ENCODE results near the gene ATP13A4. TPM values are rescaled to one million over a fixed set of nuclear protein-coding genes. Genes with fewer than 3 reads are reported as not detected.

Gene ATP13A4
- total RNA-seq, 2 experiments from 2014 or later = 0.98 to 1.6 TPM

GRCh38 chr3:193489949-193490348 lies 64.7 kb downstream of the ATP13A4 start:
- TF ChIP-seq CTCF (IDR thresholded peaks at IDR 0.05) = no peak
- no peaks in the 10 kb centered on the region for H3K9me3 ChIP-seq (ENCODE audit: control insufficient read depth in 1 of 2, insufficient read depth in 1 of 2, low read length in 2 of 2)
- no peaks in the 10 kb centered on the region for H3K36me3 ChIP-seq (ENCODE audit: insufficient read depth, low read length)
- ChIA-PET CTCF (no interaction called here), POLR2A (no interaction called here)
- no peak overlapping the region for H3K27ac ChIP-seq (ENCODE audit: low read depth in 1 of 2, low read length in 2 of 2)
- H3K4me1 ChIP-seq (ENCODE audit: insufficient read depth, low read length) = no peaks in the 10 kb centered on the region
- H3K9me3 Mint-ChIP-seq = no peaks in the 10 kb centered on the region
- H3K27ac Mint-ChIP-seq = no peak overlapping the region
- no peaks in the 10 kb centered on the region for H3K4me1 Mint-ChIP-seq (ENCODE audit: low read depth)
- H3K27me3 ChIP-seq (ENCODE audit: control insufficient read depth in 1 of 2, insufficient read depth in 2 of 2, low read length in 2 of 2) = no peaks in the 10 kb centered on the region
- H3K36me3 Mint-ChIP-seq (ENCODE audit: low read depth) = no peaks in the 10 kb centered on the region
- no peak overlapping the region for H3K4me3 Mint-ChIP-seq
- ATAC-seq (ENCODE audit: poor library complexity) (no peak), DNase-seq (no peak)
- H3K27me3 Mint-ChIP-seq = no peaks in the 10 kb centered on the region
- H3K4me3 ChIP-seq (ENCODE audit: low read length) = no peak overlapping the region
- intact Hi-C loops (cut with DNase I, micrococcal nuclease) = no loop called here

- TF ChIP-seq CTCF (IDR thresholded peaks at IDR 0.05) = no peak
- no peaks in the 10 kb centered on the region for H3K36me3 Mint-ChIP-seq (ENCODE audit: low read depth)
- no peak overlapping the region for H3K4me3 Mint-ChIP-seq
- DNase-seq (no peak), ATAC-seq (ENCODE audit: poor library complexity) (no peak)
- intact Hi-C loops (cut with DNase I, micrococcal nuclease) = no loop called here
- ChIA-PET POLR2A (no interaction called here), CTCF (no interaction called here)
- H3K27me3 ChIP-seq (ENCODE audit: control insufficient read depth in 1 of 2, insufficient read depth in 2 of 2, low read length in 2 of 2) = no peaks in the 10 kb centered on the region
- no peak overlapping the region for H3K4me3 ChIP-seq (ENCODE audit: low read length)
- H3K9me3 ChIP-seq (ENCODE audit: control insufficient read depth in 1 of 2, insufficient read depth in 1 of 2, low read length in 2 of 2) = no peaks in the 10 kb centered on the region
- H3K27ac ChIP-seq (ENCODE audit: low read depth in 1 of 2, low read length in 2 of 2) = no peak overlapping the region
- H3K36me3 ChIP-seq (ENCODE audit: insufficient read depth, low read length) = no peaks in the 10 kb centered on the region
- no peak overlapping the region for H3K27ac Mint-ChIP-seq
- H3K27me3 Mint-ChIP-seq = no peaks in the 10 kb centered on the region
- H3K4me1 ChIP-seq (ENCODE audit: insufficient read depth, low read length) = no peaks in the 10 kb centered on the region
- H3K4me1 Mint-ChIP-seq (ENCODE audit: low read depth) = no peaks in the 10 kb centered on the region
- H3K9me3 Mint-ChIP-seq = no peaks in the 10 kb centered on the region
Measured at GRCh38 chr3:193488741-193489140, 66.0 kb downstream of the ATP13A4 start.

- Histone ChIP-seq H3K36me3 (ENCODE audit: insufficient read depth, low read length) (no peaks in the 10 kb centered on the region), H3K9me3 (ENCODE audit: control insufficient read depth in 1 of 2, insufficient read depth in 1 of 2, low read length in 2 of 2) (no peaks in the 10 kb centered on the region), H3K27ac (ENCODE audit: low read depth in 1 of 2, low read length in 2 of 2) (no peak overlapping the region), H3K4me1 (ENCODE audit: insufficient read depth, low read length) (no peaks in the 10 kb centered on the region), H3K27me3 (ENCODE audit: control insufficient read depth in 1 of 2, insufficient read depth in 2 of 2, low read length in 2 of 2) (no peaks in the 10 kb centered on the region), H3K4me3 (ENCODE audit: low read length) (no peak overlapping the region)
- no peaks in the 10 kb centered on the region for H3K27me3 Mint-ChIP-seq
- no peaks in the 10 kb centered on the region for H3K9me3 Mint-ChIP-seq
- ATAC-seq (ENCODE audit: poor library complexity) = no peak
- H3K4me3 Mint-ChIP-seq = no peak overlapping the region
- H3K4me1 Mint-ChIP-seq (ENCODE audit: low read depth) = no peaks in the 10 kb centered on the region
- TF ChIP-seq CTCF (IDR thresholded peaks at IDR 0.05) = no peak
- CTCF ChIA-PET = no interaction called here
- H3K36me3 Mint-ChIP-seq (ENCODE audit: low read depth) = no peaks in the 10 kb centered on the region
- intact Hi-C loops (cut with DNase I, micrococcal nuclease) = no loop called here
- no peak for DNase-seq
- POLR2A ChIA-PET = no interaction called here
- no peak overlapping the region for H3K27ac Mint-ChIP-seq
Measured at GRCh38 chr3:193483988-193484539, 70.6 kb downstream of the ATP13A4 start.
